MM.1S (cell line): ENCODE data around the gene SLC6A9.

Experiments
- DNase-seq: peaks from one replicate; pipeline ENCODE4 v3.0.0-alpha.2; 2015
- H2AFZ ChIP-seq: fragments of 300-600 bp; sonication (generic); 2 replicates; pipeline ENCODE4 v1.6.0; 2016; ENCODE audit warnings: antibody characterized with exemption, low read length
- H3F3A ChIP-seq: fragments of 300-600 bp; sonication (generic); 2 replicates; pipeline ENCODE4 v1.6.1; 2016; ENCODE audit warnings: mild to moderate bottlenecking, antibody characterized with exemption, low read length, moderate library complexity, mixed read lengths; ENCODE audit not compliant: insufficient read depth
- H3K27ac ChIP-seq: fragments of 300-600 bp; sonication (generic); 2 replicates; pipeline ENCODE4 v1.5.1; 2016; ENCODE audit warnings: mild to moderate bottlenecking, low read length
- H3K27me3 ChIP-seq: fragments of 300-600 bp; sonication (generic); replicated peaks from 2 replicates; pipeline ENCODE4 v1.6.0; 2016; ENCODE audit warnings: low read length; ENCODE audit not compliant: insufficient read depth
- H3K36me3 ChIP-seq: fragments of 300-600 bp; sonication (generic); replicated peaks from 2 replicates; pipeline ENCODE4 v1.6.1; 2016; ENCODE audit warnings: mild to moderate bottlenecking, low read length, mixed read lengths; ENCODE audit not compliant: insufficient read depth
- H3K4me1 ChIP-seq: fragments of 300-600 bp; sonication (generic); 2 replicates; pipeline ENCODE4 v1.6.1; 2016; ENCODE audit warnings: low read length, mixed read lengths
- H3K4me2 ChIP-seq: fragments of 300-600 bp; sonication (generic); 2 replicates; pipeline ENCODE4 v1.6.0; 2016; ENCODE audit warnings: low read depth, low read length
- H3K4me3 ChIP-seq: fragments of 300-600 bp; sonication (generic); 2 replicates; pipeline ENCODE4 v1.5.1; 2016; ENCODE audit warnings: low read length, mixed read lengths
- H3K79me2 ChIP-seq: fragments of 300-600 bp; sonication (generic); 2 replicates; pipeline ENCODE4 v1.6.1; 2016; ENCODE audit warnings: mixed run types, low read length, mixed read lengths
- H3K9ac ChIP-seq: fragments of 300-600 bp; sonication (generic); 2 replicates; pipeline ENCODE4 v1.6.1; 2016; ENCODE audit warnings: low read length, mixed read lengths
- H3K9me2 ChIP-seq: fragments of 300-600 bp; sonication (generic); replicated peaks from 2 replicates; pipeline ENCODE4 v1.6.1; 2016; ENCODE audit warnings: mild to moderate bottlenecking, low read length, mixed read lengths; ENCODE audit not compliant: insufficient read depth
- H3K9me3 ChIP-seq: fragments of 300-600 bp; sonication (generic); replicated peaks from 2 replicates; pipeline ENCODE4 v1.6.1; 2016; ENCODE audit warnings: mild to moderate bottlenecking, low read length, mixed read lengths; ENCODE audit not compliant: insufficient read depth
- H4K20me1 ChIP-seq: fragments of 300-600 bp; sonication (generic); 2 replicates; pipeline ENCODE4 v1.6.1; 2016; ENCODE audit warnings: mild to moderate bottlenecking, low read length, moderate library complexity, mixed read lengths; ENCODE audit not compliant: insufficient read depth
- CTCF ChIP-seq: fragments of 300-600 bp; sonication (generic); IDR thresholded peaks from 2 replicates; pipeline ENCODE4 v1.5.1; 2016; ENCODE audit warnings: antibody characterized with exemption, low read length, mixed read lengths
- EZH2 ChIP-seq: fragments of 300-600 bp; sonication (generic); optimal IDR thresholded peaks from 2 replicates; pipeline ENCODE3; 2017; ENCODE audit warnings: low read depth, mild to moderate bottlenecking, antibody characterized with exemption, low read length, mixed read lengths
- EZH2phosphoT487 ChIP-seq: fragments of 300-600 bp; sonication (generic); IDR thresholded peaks from 2 replicates; pipeline ENCODE4 v1.6.1; 2018; ENCODE audit warnings: antibody characterized with exemption, low read length

SLC6A9 gene

GRCh38 chr1:43997295-43997999 is 33.8 kb downstream of the SLC6A9 start:
- Histone ChIP-seq H3K4me3 (no peak overlapping the region), H2AFZ (no peak overlapping the region), H3K27me3 (no peaks in the 10 kb centered on the region), H3K4me2 (no peak overlapping the region), H3K79me2 (no peaks in the 10 kb centered on the region), H3K9ac (no peak overlapping the region), H3K9me3 (no peaks in the 10 kb centered on the region), H3K4me1 (peaks cover 4% of the 10 kb centered on the region), H3K9me2 (no peaks in the 10 kb centered on the region), H3K27ac (no peak overlapping the region), H3F3A (peaks cover 6% of the 10 kb centered on the region), H4K20me1 (no peaks in the 10 kb centered on the region), H3K36me3 (no peaks in the 10 kb centered on the region)
- TF ChIP-seq EZH2phosphoT487 (no peak), CTCF (no peak), EZH2 (no peak)
- DNase-seq: no peak

- Histone ChIP-seq H4K20me1 (no peaks in the 10 kb centered on the region), H3K79me2 (no peaks in the 10 kb centered on the region), H3K9me3 (no peaks in the 10 kb centered on the region), H2AFZ (no peak overlapping the region), H3K36me3 (no peaks in the 10 kb centered on the region), H3K27ac (no peak overlapping the region), H3K9ac (no peak overlapping the region), H3K27me3 (no peaks in the 10 kb centered on the region), H3K4me2 (no peak overlapping the region), H3K4me3 (no peak overlapping the region), H3K4me1 (peaks cover 10% of the 10 kb centered on the region), H3F3A (peaks cover 12% of the 10 kb centered on the region), H3K9me2 (no peaks in the 10 kb centered on the region)
- TF ChIP-seq EZH2phosphoT487 (no peak), CTCF (no peak), EZH2 (no peak)
- DNase-seq: no peak
These were observed 34.5 kb downstream of the SLC6A9 start for GRCh38 chr1:43996733-43997115.

GRCh38 chr1:43995984-43996732 is 35.1 kb downstream of the SLC6A9 start:
- no peaks in the 10 kb centered on the region for H3K9me2 ChIP-seq
- H3K79me2 ChIP-seq: no peaks in the 10 kb centered on the region
- no peaks in the 10 kb centered on the region for H3K27me3 ChIP-seq
- H3F3A ChIP-seq: peaks cover 14% of the 10 kb centered on the region
- DNase-seq: no peak
- H4K20me1 ChIP-seq: no peaks in the 10 kb centered on the region
- H3K4me1 ChIP-seq: peaks cover 10% of the 10 kb centered on the region
- TF ChIP-seq EZH2phosphoT487 (no peak), EZH2 (no peak), CTCF (no peak)
- H3K9me3 ChIP-seq: no peaks in the 10 kb centered on the region
- no peak overlapping the region for H3K27ac ChIP-seq
- H2AFZ ChIP-seq: no peak overlapping the region
- no peak overlapping the region for H3K4me2 ChIP-seq
- no peak overlapping the region for H3K9ac ChIP-seq
- no peak overlapping the region for H3K4me3 ChIP-seq
- H3K36me3 ChIP-seq: no peaks in the 10 kb centered on the region
